ENCODE data around the gene CSTF3.

The CSTF3 gene

GRCh38 chr11:33063326-33063881 is 97.9 kb downstream of the CSTF3 start:
- Histone ChIP-seq H3K4me3 (ENCODE audit: low read depth, low read length) (no peak overlapping the region), H3K9me3 (ENCODE audit: control insufficient read depth, low read length) (no peaks in the 10 kb centered on the region), H3K79me2 (no peaks in the 10 kb centered on the region), H3K4me2 (ENCODE audit: low read length) (no peak overlapping the region), H3K4me1 (no peaks in the 10 kb centered on the region), H3K27me3 (ENCODE audit: control insufficient read depth, insufficient read depth, low read length) (no peaks in the 10 kb centered on the region), H3K27ac (no peak overlapping the region), H3K9ac (no peak overlapping the region), H2AFZ (no peak overlapping the region), H3K36me3 (ENCODE audit: control insufficient read depth, insufficient read depth, low read length) (no peaks in the 10 kb centered on the region)
- no peak for TF ChIP-seq CTCF (IDR thresholded peaks at IDR 0.05)

- no peak for TF ChIP-seq CTCF (IDR thresholded peaks at IDR 0.05)
- Histone ChIP-seq H3K9me3 (ENCODE audit: control insufficient read depth, low read length) (no peaks in the 10 kb centered on the region), H3K4me2 (ENCODE audit: low read length) (no peak overlapping the region), H3K36me3 (ENCODE audit: control insufficient read depth, insufficient read depth, low read length) (no peaks in the 10 kb centered on the region), H2AFZ (no peak overlapping the region), H3K9ac (no peak overlapping the region), H3K4me3 (ENCODE audit: low read depth, low read length) (no peak overlapping the region), H3K27ac (no peak overlapping the region), H3K4me1 (no peaks in the 10 kb centered on the region), H3K79me2 (no peaks in the 10 kb centered on the region), H3K27me3 (ENCODE audit: control insufficient read depth, insufficient read depth, low read length) (no peaks in the 10 kb centered on the region)
Observed at GRCh38 chr11:33062137-33062536, 99.1 kb downstream of the CSTF3 start.

- Histone ChIP-seq H3K4me1 (no peaks in the 10 kb centered on the region), H3K79me2 (no peaks in the 10 kb centered on the region), H3K36me3 (ENCODE audit: control insufficient read depth, insufficient read depth, low read length) (no peaks in the 10 kb centered on the region), H2AFZ (no peak overlapping the region), H3K4me3 (ENCODE audit: low read depth, low read length) (no peak overlapping the region), H3K27me3 (ENCODE audit: control insufficient read depth, insufficient read depth, low read length) (no peaks in the 10 kb centered on the region), H3K27ac (no peak overlapping the region), H3K9ac (no peak overlapping the region), H3K9me3 (ENCODE audit: control insufficient read depth, low read length) (no peaks in the 10 kb centered on the region), H3K4me2 (ENCODE audit: low read length) (no peak overlapping the region)
- TF ChIP-seq CTCF (IDR thresholded peaks at IDR 0.05), result no peak
Observed at GRCh38 chr11:33060271-33060670, 101.0 kb downstream of the CSTF3 start.

GRCh38 chr11:33059331-33060007 is 101.8 kb downstream of the CSTF3 start:
- Histone ChIP-seq H3K79me2 (no peaks in the 10 kb centered on the region), H3K4me1 (no peaks in the 10 kb centered on the region), H3K4me3 (ENCODE audit: low read depth, low read length) (no peak overlapping the region), H3K36me3 (ENCODE audit: control insufficient read depth, insufficient read depth, low read length) (no peaks in the 10 kb centered on the region), H3K27ac (no peak overlapping the region), H3K9me3 (ENCODE audit: control insufficient read depth, low read length) (no peaks in the 10 kb centered on the region), H2AFZ (no peak overlapping the region), H3K4me2 (ENCODE audit: low read length) (no peak overlapping the region), H3K9ac (no peak overlapping the region), H3K27me3 (ENCODE audit: control insufficient read depth, insufficient read depth, low read length) (no peaks in the 10 kb centered on the region)
- TF ChIP-seq CTCF (IDR thresholded peaks at IDR 0.05), result no peak

GRCh38 chr11:33057284-33057683 is 104.0 kb downstream of the CSTF3 start:
- Histone ChIP-seq H3K36me3 (ENCODE audit: control insufficient read depth, insufficient read depth, low read length) (no peaks in the 10 kb centered on the region), H2AFZ (no peak overlapping the region), H3K79me2 (no peaks in the 10 kb centered on the region), H3K27me3 (ENCODE audit: control insufficient read depth, insufficient read depth, low read length) (no peaks in the 10 kb centered on the region), H3K4me2 (ENCODE audit: low read length) (no peak overlapping the region), H3K4me1 (no peaks in the 10 kb centered on the region), H3K9ac (no peak overlapping the region), H3K27ac (no peak overlapping the region), H3K4me3 (ENCODE audit: low read depth, low read length) (no peak overlapping the region), H3K9me3 (ENCODE audit: control insufficient read depth, low read length) (no peaks in the 10 kb centered on the region)
- TF ChIP-seq CTCF (IDR thresholded peaks at IDR 0.05), result no peak

Measured in parathyroid adenoma (tissue), 2 donors.